HG03025 (cell line): ENCODE data around the gene CRYAA.
"Not testable (repeated sequence)": the region's sequence is repeated elsewhere in the genome, so short reads cannot be mapped to it uniquely, and the experiment has no call there.

Experiments used
- ATAC-seq: cut with Tn5 transposase; IDR thresholded peaks from one replicate; pipeline ENCODE4 v1.9.1; 2021; ENCODE audit warnings: mild to moderate bottlenecking, moderate library complexity; ENCODE audit not compliant: unreplicated experiment, low FRiP score

The CRYAA gene

GRCh38 chr21:43176621-43177020, 7.8 kb downstream of the CRYAA start:
- ATAC-seq = not testable (repeated sequence)

DNA sequence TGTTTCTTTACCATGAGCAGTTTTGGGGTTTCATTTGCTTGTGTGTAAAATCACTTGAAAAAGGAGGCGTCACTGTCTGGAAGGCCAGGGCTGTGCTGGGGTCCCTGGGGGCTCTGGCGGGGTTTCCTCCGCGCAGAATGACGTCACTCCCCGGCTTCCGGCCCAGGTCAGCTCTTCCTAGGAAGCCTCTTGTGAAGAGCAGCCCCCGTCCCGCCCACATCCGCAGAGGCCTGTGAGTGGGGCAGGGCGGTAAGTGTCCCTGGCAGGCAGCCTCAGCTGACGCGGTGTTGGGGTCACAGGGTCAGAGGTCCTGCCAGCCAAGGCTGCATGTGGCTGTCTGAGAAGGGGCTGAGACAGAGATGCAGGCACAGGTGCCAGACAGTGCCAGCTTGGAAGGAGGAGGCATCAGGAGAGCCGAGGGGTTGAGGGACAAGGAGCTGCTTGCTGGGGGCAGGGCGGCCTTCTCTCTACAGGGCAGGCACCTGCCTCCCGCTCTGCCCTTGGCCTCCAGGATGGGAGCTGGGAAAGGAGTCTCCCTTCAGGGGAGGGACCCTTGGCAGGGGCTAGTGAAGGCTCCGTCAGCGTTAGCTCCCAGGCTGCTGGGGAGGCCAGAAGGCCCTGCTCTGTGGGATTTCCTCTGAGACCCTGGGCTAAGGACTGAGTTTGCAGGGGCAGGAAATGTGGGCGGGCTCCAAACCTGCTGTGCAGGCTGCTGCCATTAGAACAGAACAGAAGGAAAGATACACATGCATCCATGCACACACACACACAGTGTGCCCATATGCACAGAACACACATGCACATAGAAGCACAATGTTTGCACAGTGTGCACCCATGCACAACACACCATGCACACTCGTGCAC, 8.5 kb downstream of the CRYAA start:
- ATAC-seq = not testable (repeated sequence)

GRCh38 chr21:43178175-43178826, 9.5 kb downstream of the CRYAA start:
- ATAC-seq = not testable (repeated sequence)

- ATAC-seq = not testable (repeated sequence)
Measured at GRCh38 chr21:43181033-43181432, 12.2 kb downstream of the CRYAA start.

- ATAC-seq = not testable (repeated sequence)
Measured at GRCh38 chr21:43187268-43187667, 18.5 kb downstream of the CRYAA start.

GRCh38 chr21:43187715-43188114, 18.9 kb downstream of the CRYAA start:
- ATAC-seq = no peak

DNA sequence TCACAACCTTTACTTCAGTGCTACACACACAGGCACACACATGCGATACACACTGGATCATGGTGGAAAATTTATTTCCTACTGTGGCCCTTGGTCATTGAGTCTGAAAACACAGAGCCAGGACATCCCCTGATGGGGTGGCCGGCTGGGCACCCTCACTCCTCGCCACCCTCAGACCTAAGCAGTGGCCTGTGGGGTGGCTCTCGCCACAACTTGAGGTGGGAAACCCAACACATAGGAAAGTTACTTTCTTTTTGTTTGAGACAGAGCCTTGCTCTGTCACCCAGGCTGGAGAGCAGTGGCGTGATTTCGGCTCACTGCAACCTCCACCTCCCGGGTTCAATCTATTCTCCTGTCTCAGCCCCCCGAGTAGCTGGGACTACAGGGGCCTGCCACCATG, 19.4 kb downstream of the CRYAA start:
- ATAC-seq = no peak

- ATAC-seq = no peak
Measured at GRCh38 chr21:43188592-43189210, 19.9 kb downstream of the CRYAA start.

DNA sequence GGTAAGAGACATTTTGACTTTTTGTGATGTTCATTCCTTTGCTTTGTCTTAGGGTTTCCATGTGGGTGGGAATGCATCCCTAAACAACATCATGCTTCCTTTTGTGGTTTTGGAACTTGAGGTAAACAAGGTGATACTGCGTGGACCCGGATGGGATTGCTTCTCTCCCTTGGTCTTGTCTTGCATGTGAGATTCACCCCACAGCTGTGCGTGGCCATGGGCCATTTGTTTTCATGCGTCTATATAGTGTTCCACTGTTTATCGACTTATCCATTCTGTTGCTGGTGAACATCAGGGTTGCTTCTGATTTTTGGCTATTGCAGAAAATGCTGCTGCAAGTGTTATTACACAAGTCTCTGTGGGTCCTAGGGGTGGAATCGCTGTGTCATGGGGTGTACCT, 21.1 kb downstream of the CRYAA start:
- no peak for ATAC-seq

GRCh38 chr21:43190544-43190943, 21.7 kb downstream of the CRYAA start:
- no peak for ATAC-seq

DNA sequence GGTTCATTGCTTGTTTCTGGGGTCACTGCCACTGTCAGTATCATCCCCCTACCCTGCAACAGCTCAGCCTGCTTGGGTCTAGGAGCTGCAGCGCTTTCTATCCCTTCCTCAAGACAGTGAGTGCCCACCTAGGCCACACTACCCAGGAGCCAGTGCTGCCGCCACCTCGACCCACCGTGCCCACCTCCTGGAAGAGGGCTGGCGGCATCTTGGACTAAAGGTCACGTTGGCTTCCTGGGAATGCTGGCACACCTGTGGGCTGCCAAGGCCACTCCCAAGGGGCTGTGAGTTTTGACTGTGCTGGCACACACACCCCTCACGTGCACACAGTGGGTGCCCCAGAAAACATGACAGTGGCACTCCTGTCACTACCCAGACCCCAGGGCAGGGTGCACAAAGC, 22.1 kb downstream of the CRYAA start:
- ATAC-seq = no peak

DNA sequence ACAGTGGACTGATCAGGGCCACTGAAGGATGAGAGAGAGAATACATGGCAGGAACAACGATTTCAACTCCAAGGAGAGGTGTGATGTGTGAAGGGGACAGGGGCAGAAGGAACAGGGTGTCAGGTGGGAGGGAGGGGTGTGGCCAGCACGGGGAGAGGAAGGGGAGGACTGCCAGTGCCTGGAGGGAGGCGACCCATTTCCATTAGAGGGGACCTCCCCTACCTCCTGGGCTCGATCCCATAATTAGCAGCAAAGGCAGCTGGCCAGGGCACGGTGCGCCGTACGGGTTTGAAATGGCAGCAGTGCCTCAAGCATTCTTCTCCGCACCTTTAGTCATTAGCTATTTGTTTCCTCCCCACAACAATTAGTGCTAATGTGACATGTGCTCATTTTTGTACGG, 22.7 kb downstream of the CRYAA start:
- no peak for ATAC-seq

DNA sequence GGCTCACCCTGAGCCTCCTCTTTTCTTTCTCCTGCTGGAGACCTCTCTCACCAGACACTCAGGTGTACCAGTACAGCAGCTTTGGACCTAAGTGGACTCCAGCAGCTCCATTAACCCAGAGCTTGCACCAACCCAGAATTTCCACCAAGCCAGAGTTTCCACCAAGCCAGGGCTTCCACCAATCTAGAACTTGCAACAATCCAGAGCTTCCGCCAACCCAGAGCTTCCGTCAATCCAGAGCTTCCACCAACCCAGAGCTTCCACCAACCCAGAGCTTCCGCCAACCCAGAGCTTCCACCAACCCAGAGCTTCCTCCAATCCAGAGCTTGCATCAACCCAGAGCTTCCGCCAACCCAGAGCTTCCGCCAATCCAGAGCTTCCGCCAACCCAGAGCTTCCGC, 23.2 kb downstream of the CRYAA start:
- ATAC-seq = no peak

DNA sequence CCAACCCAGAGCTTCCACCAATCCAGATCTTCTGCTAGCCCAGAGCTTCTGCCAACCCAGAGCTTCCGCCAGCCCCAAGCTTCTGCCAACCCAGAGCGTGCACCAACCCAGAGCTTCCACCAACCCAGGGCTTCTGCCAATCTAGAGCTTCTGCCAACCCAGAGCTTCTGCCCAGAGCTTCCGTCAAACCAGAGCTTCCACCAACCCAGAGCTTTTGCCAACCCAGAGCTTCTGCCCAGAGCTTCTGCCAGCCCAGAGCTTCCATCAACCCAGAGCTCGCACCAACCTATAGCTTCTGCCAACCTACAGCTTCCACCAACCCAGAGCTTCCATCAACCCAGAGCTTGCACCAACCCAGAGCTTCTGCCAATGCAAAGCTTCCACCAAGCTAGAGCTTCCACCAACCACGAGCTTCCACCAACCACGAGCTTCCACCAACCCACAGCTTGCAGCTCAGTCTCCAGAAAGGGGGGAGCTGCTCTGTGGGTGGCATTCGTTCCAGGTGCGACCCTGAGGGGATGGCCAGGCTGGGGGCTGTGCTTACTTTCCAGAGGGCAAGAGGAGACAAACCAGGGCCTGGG, 23.8 kb downstream of the CRYAA start:
- no peak for ATAC-seq

- no peak for ATAC-seq
Measured at GRCh38 chr21:43193088-43193650, 24.4 kb downstream of the CRYAA start.

GRCh38 chr21:43193651-43194302, 25.0 kb downstream of the CRYAA start:
- ATAC-seq = no peak

- no peak for ATAC-seq
Measured at GRCh38 chr21:43194303-43195120, 25.7 kb downstream of the CRYAA start.

GRCh38 chr21:43195121-43196021, 26.6 kb downstream of the CRYAA start:
- ATAC-seq = no peak
